Gastroesophageal sphincter (tissue), 4 donors: ENCODE data around the gene ZNF597. TPM values are rescaled to one million over a fixed set of nuclear protein-coding genes. Genes with fewer than 3 reads are reported as not detected.
"Not testable (repeated sequence)": the region's sequence is repeated elsewhere in the genome, so short reads cannot be mapped to it uniquely, and the experiment has no call there.

ENCODE experiments used
- ATAC-seq: fragments of 150-250 bp; one replicate; pipeline ENCODE4 v1.9.1; 2016; ENCODE audit warnings: mild to moderate bottlenecking, moderate library complexity
- H3K27ac ChIP-seq, 4 donors: fragments of 200-600 bp; sonication (generic) in 3 of 4; 1 replicate in 3 of 4; 2 replicates in 1 of 4; pipeline ENCODE4 v1.5.1; 2016 to 2019
- H3K27me3 ChIP-seq: fragments of 200-600 bp; sonication (generic); one replicate; pipeline ENCODE4 v1.5.1; 2019
- H3K36me3 ChIP-seq, 2 donors: fragments of 200-600 bp; sonication (generic); one replicate each; pipeline ENCODE4 v1.5.1; 2019; ENCODE audit warnings: control low read depth in 1 of 2
- H3K4me1 ChIP-seq, 3 donors: fragments of 200-600 bp; sonication (generic); 1 replicate in 2 of 3; 2 replicates in 1 of 3; pipeline ENCODE4 v1.5.1; 2016 to 2019; ENCODE audit warnings: control low read depth in 2 of 3
- H3K4me3 ChIP-seq, 2 donors: fragments of 200-600 bp; sonication (generic); one replicate each; pipeline ENCODE4 v1.5.1; 2019; ENCODE audit warnings: mild to moderate bottlenecking in 1 of 2, moderate library complexity in 1 of 2
- H3K9me3 ChIP-seq, 3 donors: fragments of 200-600 bp; sonication (generic); one replicate each; pipeline ENCODE4 v1.5.1; 2017 to 2019; ENCODE audit warnings: control low read depth in 2 of 3
- EP300 ChIP-seq: sonication (generic); formaldehyde crosslinking; IDR thresholded peaks from one replicate; pipeline ENCODE4 v1.6.1; 2017; ENCODE audit warnings: antibody characterized with exemption, mild to moderate bottlenecking
- POLR2A ChIP-seq, 2 donors: fragments of 450-650 bp; IDR thresholded peaks; one replicate each; pipeline ENCODE4 v1.6.1; 2017; ENCODE audit warnings: antibody characterized with exemption in 2 of 2, mild to moderate bottlenecking in 2 of 2, moderate library complexity in 1 of 2
- POLR2AphosphoS5 ChIP-seq: sonication (generic); formaldehyde crosslinking; IDR thresholded peaks from one replicate; pipeline ENCODE4 v1.6.1; 2017; ENCODE audit warnings: antibody characterized with exemption
- WGBS, 2 donors: methylation state at CpG; one replicate each; pipeline ENCODE4 v1.1.5; 2018; ENCODE audit warnings: low coverage in 1 of 2; 5-methylcytosine and 5-hydroxymethylcytosine counted together
- total RNA-seq, 4 donors: library from RNA; depleted of rRNA; stranded (reverse); fragments of >200 nt; gene quantifications; one replicate each; pipeline ENCODE4 v1.1.0, GENCODE V29; 2016
- TF ChIP-seq, protein P1 (sequence below), 4 experiments: fragments of 200-600 bp in 2 of 4; fragments of 450-650 bp in 2 of 4; sonication (generic) in 1 of 4; IDR thresholded peaks; one replicate each; pipeline ENCODE4 v1.5.1; 2017 to 2019; ENCODE audit warnings: antibody characterized with exemption in 4 of 4, mild to moderate bottlenecking in 2 of 4, moderate library complexity in 2 of 4

ZNF597 gene
- total RNA-seq, 4 donors from 2014 or later: 1.4 to 2.8 (median 2.2) TPM

DNA sequence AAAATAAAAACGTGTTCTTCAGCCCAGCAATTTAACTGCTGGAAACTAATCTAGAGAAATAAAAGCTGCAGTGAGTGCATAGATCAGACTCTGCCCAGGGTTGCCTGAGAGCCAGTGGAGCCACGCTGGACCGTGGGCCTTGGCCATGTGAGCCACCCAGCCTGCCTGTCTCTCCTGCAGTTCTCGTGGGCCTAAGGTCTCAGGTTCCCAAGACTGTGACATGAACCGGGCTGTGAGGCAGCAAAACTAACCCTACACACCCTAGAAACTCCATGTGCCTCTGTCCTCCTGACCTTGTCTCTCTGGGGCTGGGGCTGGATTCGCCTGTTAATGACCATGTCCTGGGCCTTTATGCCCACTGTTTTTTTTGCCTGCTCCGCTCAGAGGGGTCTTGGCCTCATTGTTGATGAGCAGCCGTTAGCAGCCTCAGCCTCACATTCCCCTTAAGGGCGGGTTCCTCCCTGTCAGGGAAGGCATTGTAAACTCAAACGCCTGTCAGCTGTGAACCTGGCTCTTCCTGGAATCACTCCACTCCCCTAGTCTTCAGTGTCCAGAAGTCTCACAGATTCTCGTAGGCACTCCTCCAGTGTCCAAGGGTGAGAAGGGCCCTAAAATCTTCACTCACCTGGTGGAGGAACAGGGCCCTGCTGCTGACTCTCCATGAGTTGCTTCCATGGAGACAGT lies 35.1 kb upstream of the ZNF597 start:
- Histone ChIP-seq H3K9me3 (no peaks in the 10 kb centered on the region), H3K36me3 (peaks cover 0 to 67% of the 10 kb centered on the region in 2 donors), H3K27me3 (no peaks in the 10 kb centered on the region), H3K4me1 (peaks cover 0 to 20% (median 0%) of the 10 kb centered on the region in 3 donors), H3K4me3 (no peak overlapping the region), H3K27ac (no peak overlapping the region)
- WGBS, 2 donors: 69 to 73% methylated on average over 3 to 5 of the region's 11 CpGs
- TF ChIP-seq, protein P1, sequence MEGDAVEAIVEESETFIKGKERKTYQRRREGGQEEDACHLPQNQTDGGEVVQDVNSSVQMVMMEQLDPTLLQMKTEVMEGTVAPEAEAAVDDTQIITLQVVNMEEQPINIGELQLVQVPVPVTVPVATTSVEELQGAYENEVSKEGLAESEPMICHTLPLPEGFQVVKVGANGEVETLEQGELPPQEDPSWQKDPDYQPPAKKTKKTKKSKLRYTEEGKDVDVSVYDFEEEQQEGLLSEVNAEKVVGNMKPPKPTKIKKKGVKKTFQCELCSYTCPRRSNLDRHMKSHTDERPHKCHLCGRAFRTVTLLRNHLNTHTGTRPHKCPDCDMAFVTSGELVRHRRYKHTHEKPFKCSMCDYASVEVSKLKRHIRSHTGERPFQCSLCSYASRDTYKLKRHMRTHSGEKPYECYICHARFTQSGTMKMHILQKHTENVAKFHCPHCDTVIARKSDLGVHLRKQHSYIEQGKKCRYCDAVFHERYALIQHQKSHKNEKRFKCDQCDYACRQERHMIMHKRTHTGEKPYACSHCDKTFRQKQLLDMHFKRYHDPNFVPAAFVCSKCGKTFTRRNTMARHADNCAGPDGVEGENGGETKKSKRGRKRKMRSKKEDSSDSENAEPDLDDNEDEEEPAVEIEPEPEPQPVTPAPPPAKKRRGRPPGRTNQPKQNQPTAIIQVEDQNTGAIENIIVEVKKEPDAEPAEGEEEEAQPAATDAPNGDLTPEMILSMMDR (IDR thresholded peaks at IDR 0.05): no peak
- TF ChIP-seq POLR2A (IDR thresholded peaks at IDR 0.05): no peak
- TF ChIP-seq EP300: no peak
- TF ChIP-seq POLR2AphosphoS5: no peak
- no peak for ATAC-seq

GRCh38 chr16:3476409-3476808 lies 33.1 kb upstream of the ZNF597 start:
- no peak for ATAC-seq
- H3K27ac ChIP-seq: no peak overlapping the region
- 95 to 100% methylated on average over 1 to 2 of the region's 3 CpGs for WGBS, 2 donors
- no peaks in the 10 kb centered on the region for H3K9me3 ChIP-seq
- H3K27me3 ChIP-seq: no peaks in the 10 kb centered on the region
- no peak overlapping the region for H3K4me3 ChIP-seq
- TF ChIP-seq POLR2A (IDR thresholded peaks at IDR 0.05): no peak
- TF ChIP-seq, protein P1 (IDR thresholded peaks at IDR 0.05): no peak
- no peak for TF ChIP-seq POLR2AphosphoS5
- no peak for TF ChIP-seq EP300
- H3K4me1 ChIP-seq: peaks cover 0 to 20% (median 0%) of the 10 kb centered on the region in 3 donors
- peaks cover 0 to 61% of the 10 kb centered on the region in 2 donors for H3K36me3 ChIP-seq

- no peaks in the 10 kb centered on the region for H3K9me3 ChIP-seq
- peaks cover 0 to 21% (median 0%) of the 10 kb centered on the region in 3 donors for H3K4me1 ChIP-seq
- TF ChIP-seq POLR2AphosphoS5: no peak
- no peak for TF ChIP-seq POLR2A (IDR thresholded peaks at IDR 0.05)
- TF ChIP-seq EP300: no peak
- TF ChIP-seq, protein P1 (IDR thresholded peaks at IDR 0.05): no peak
- ATAC-seq: no peak
- 60 to 83% methylated on average over 1 of the region's 29 CpGs for WGBS, 2 donors
- H3K36me3 ChIP-seq: peaks cover 0 to 54% of the 10 kb centered on the region in 2 donors
- H3K4me3 ChIP-seq: no peak overlapping the region
- no peaks in the 10 kb centered on the region for H3K27me3 ChIP-seq
- H3K27ac ChIP-seq: no peak overlapping the region
Measured at GRCh38 chr16:3475604-3476375, 32.5 kb upstream of the ZNF597 start.

- H3K27ac ChIP-seq, H3K27me3 ChIP-seq, H3K4me3 ChIP-seq, H3K9me3 ChIP-seq, ATAC-seq: not testable (repeated sequence)
- Histone ChIP-seq H3K4me1 (peaks cover 0 to 31% (median 0%) of the 10 kb centered on the region in 3 donors), H3K36me3 (peaks cover 0 to 49% of the 10 kb centered on the region in 2 donors)
- WGBS, 2 donors: 98 to 100% methylated on average over 3 to 4 of the region's 7 CpGs
Measured at GRCh38 chr16:3474870-3475269, 31.6 kb upstream of the ZNF597 start.

GRCh38 chr16:3474136-3474779 lies 31.0 kb upstream of the ZNF597 start:
- no peak for ATAC-seq
- WGBS, 2 donors: 90 to 100% methylated on average over 1 to 10 of the region's 16 CpGs
- TF ChIP-seq POLR2AphosphoS5: no peak
- no peak for TF ChIP-seq EP300
- no peak for TF ChIP-seq POLR2A (IDR thresholded peaks at IDR 0.05)
- TF ChIP-seq, protein P1 (IDR thresholded peaks at IDR 0.05): no peak
- no peak overlapping the region for H3K4me3 ChIP-seq
- H3K27ac ChIP-seq: no peak overlapping the region
- peaks cover 0 to 37% (median 0%) of the 10 kb centered on the region in 3 donors for H3K4me1 ChIP-seq
- H3K9me3 ChIP-seq: no peaks in the 10 kb centered on the region
- H3K27me3 ChIP-seq: no peaks in the 10 kb centered on the region
- H3K36me3 ChIP-seq: peaks cover 0 to 47% of the 10 kb centered on the region in 2 donors

DNA sequence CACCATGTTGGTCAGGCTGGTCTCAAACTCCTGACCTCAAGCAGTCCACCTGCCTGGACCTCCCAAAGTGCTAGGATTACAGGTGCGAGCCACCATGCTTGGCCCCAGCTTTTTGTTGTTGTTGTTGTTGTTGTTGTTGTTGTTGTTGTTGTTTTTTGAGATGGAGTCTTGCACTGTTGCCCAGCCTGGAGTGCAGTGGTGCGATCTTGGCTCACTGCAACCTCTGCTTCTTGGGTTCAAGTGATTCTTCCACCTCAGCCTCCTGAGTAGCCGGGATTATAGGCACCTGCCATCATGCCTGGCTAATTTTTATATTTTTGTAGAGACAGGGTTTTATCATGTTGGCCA lies 30.3 kb upstream of the ZNF597 start:
- peaks cover 0 to 44% (median 3%) of the 10 kb centered on the region in 3 donors for H3K4me1 ChIP-seq
- not testable (repeated sequence) for H3K27me3 ChIP-seq, H3K4me3 ChIP-seq, ATAC-seq, H3K9me3 ChIP-seq, H3K27ac ChIP-seq
- 81 to 100% methylated on average over 2 to 3 of the region's 3 CpGs for WGBS, 2 donors
- peaks cover 0 to 40% of the 10 kb centered on the region in 2 donors for H3K36me3 ChIP-seq
